Esophagus squamous epithelium (tissue), 5 donors: ENCODE measurements around the gene CDC42SE1. TPM values are rescaled to one million over a fixed set of nuclear protein-coding genes. Genes with fewer than 3 reads are reported as not detected.

Source experiments
- DNase-seq: peaks from one replicate; lab custom pipeline; 2025; lab: John Stamatoyannopoulos, UW
- H3K27ac ChIP-seq, 4 donors: fragments of 200-600 bp; sonication (generic); one replicate each; pipeline ENCODE4 v1.5.1; 2016 to 2019; ENCODE audit warnings: mild to moderate bottlenecking in 1 of 4
- H3K27me3 ChIP-seq, 4 donors: fragments of 200-600 bp; sonication (generic); 1 replicate in 3 of 4; 2 replicates in 1 of 4; pipeline versions ENCODE4 v1.5.1 to v1.6.0; 2017 to 2021; ENCODE audit warnings: antibody characterized with exemption in 1 of 4
- H3K36me3 ChIP-seq, 3 donors: fragments of 200-600 bp; sonication (generic); one replicate each; pipeline ENCODE4 v1.5.1; 2016 to 2019
- H3K4me1 ChIP-seq, 3 donors: fragments of 200-600 bp; sonication (generic); one replicate each; pipeline ENCODE4 v1.5.1; 2017 to 2019
- H3K4me3 ChIP-seq, 4 donors: fragments of 200-600 bp; sonication (generic); 1 replicate in 3 of 4; 2 replicates in 1 of 4; pipeline ENCODE4 v1.5.1; 2016 to 2019; ENCODE audit warnings: mild to moderate bottlenecking in 2 of 4, moderate library complexity in 1 of 4
- H3K9me3 ChIP-seq, 3 donors: fragments of 200-600 bp; sonication (generic); one replicate each; pipeline ENCODE4 v1.5.1; 2016 to 2019
- POLR2A ChIP-seq, 4 donors: fragments of 450-650 bp; IDR thresholded peaks; one replicate each; pipeline ENCODE4 v1.6.1; 2017; ENCODE audit warnings: antibody characterized with exemption in 4 of 4, mild to moderate bottlenecking in 4 of 4, moderate library complexity in 3 of 4
- WGBS, 2 donors: methylation state at CpG; one replicate each; pipeline ENCODE4 v1.1.5; 2018; 5-methylcytosine and 5-hydroxymethylcytosine counted together
- intact Hi-C: fragments of 100-400 bp; cut with DNase I; formaldehyde crosslinking; loops from one replicate; pipeline ENCODE4 v1.15.0; 2022
- total RNA-seq, 4 donors: library from RNA; depleted of rRNA; stranded (reverse); fragments of >200 nt; gene quantifications; one replicate each; pipeline ENCODE4 v1.1.0, GENCODE V29; 2016
- TF ChIP-seq, protein P1 (sequence below), 6 experiments: fragments of 450-650 bp in 4 of 6; fragments of 200-600 bp in 2 of 6; sonication (generic) in 2 of 6; IDR thresholded peaks; one replicate each; pipeline ENCODE4 v1.5.1; 2016 to 2019; ENCODE audit warnings: antibody characterized with exemption in 6 of 6, mild to moderate bottlenecking in 4 of 6, moderate library complexity in 4 of 6
- donor health status: DM: yes; HTN: yes; CAD: no.

CDC42SE1 gene
- total RNA-seq, 4 donors from 2014 or later = 86.7 to 128 (median 115) TPM

- intact Hi-C loops = no loop called here
- 73 to 82% methylated on average over 2 of the region's 2 CpGs for WGBS, 2 donors
- Histone ChIP-seq H3K4me3 (no peak overlapping the region), H3K9me3 (no peaks in the 10 kb centered on the region), H3K4me1 (peaks cover 31 to 83% (median 35%) of the 10 kb centered on the region in 3 donors), H3K27me3 (no peaks in the 10 kb centered on the region), H3K27ac (peak overlapping the region in 2 of 4 donors; percentile 38 to 99), H3K36me3 (peaks cover 32 to 63% (median 42%) of the 10 kb centered on the region in 3 donors)
- no peak for TF ChIP-seq POLR2A (IDR thresholded peaks at IDR 0.05)
- TF ChIP-seq, protein P1, sequence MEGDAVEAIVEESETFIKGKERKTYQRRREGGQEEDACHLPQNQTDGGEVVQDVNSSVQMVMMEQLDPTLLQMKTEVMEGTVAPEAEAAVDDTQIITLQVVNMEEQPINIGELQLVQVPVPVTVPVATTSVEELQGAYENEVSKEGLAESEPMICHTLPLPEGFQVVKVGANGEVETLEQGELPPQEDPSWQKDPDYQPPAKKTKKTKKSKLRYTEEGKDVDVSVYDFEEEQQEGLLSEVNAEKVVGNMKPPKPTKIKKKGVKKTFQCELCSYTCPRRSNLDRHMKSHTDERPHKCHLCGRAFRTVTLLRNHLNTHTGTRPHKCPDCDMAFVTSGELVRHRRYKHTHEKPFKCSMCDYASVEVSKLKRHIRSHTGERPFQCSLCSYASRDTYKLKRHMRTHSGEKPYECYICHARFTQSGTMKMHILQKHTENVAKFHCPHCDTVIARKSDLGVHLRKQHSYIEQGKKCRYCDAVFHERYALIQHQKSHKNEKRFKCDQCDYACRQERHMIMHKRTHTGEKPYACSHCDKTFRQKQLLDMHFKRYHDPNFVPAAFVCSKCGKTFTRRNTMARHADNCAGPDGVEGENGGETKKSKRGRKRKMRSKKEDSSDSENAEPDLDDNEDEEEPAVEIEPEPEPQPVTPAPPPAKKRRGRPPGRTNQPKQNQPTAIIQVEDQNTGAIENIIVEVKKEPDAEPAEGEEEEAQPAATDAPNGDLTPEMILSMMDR (IDR thresholded peaks at IDR 0.05) = no peak
- no peak for DNase-seq
These were observed 7.9 kb downstream of the CDC42SE1 start for GRCh38 chr1:151051356-151052009.

- 76 to 82% methylated on average over 2 of the region's 2 CpGs for WGBS, 2 donors
- Histone ChIP-seq H3K27ac (peak overlapping the region in 1 of 4 donors; percentile 10), H3K36me3 (peaks cover 27 to 58% (median 37%) of the 10 kb centered on the region in 3 donors), H3K4me3 (no peak overlapping the region), H3K9me3 (no peaks in the 10 kb centered on the region), H3K4me1 (peaks cover 19 to 70% (median 22%) of the 10 kb centered on the region in 3 donors), H3K27me3 (no peaks in the 10 kb centered on the region)
- intact Hi-C loops = no loop called here
- TF ChIP-seq POLR2A (IDR thresholded peaks at IDR 0.05) = no peak
- TF ChIP-seq, protein P1 (IDR thresholded peaks at IDR 0.05) = no peak
- no peak for DNase-seq
These were observed 9.3 kb downstream of the CDC42SE1 start for GRCh38 chr1:151050051-151050688.

DNA sequence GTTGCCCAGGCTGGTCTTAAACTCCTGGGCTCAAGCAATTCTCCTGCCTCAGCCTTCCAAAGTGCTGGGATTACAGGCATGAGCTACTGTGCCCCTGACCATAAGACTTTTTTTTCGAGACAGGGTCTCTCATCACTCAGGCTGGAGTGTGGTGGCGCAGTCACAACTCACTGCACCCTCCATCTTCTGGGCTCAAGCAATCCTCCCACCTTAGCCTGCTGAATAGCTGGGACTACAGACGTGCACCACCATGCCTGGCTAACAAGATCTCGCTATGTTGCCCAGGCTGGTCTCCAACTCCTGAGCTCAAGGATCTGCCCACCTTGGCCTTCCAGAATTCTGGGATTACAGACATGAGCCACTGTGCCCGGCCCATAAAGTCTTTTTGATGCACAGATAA is 10.0 kb downstream of the CDC42SE1 start:
- intact Hi-C loops = no loop called here
- Histone ChIP-seq H3K27ac (peak overlapping the region in 2 of 4 donors; percentile 10 to 30), H3K27me3 (no peaks in the 10 kb centered on the region), H3K4me3 (no peak overlapping the region), H3K9me3 (no peaks in the 10 kb centered on the region), H3K36me3 (peaks cover 20 to 57% (median 29%) of the 10 kb centered on the region in 3 donors), H3K4me1 (peaks cover 15 to 64% (median 17%) of the 10 kb centered on the region in 3 donors)
- 78 to 86% methylated on average over 5 of the region's 5 CpGs for WGBS, 2 donors
- no peak for DNase-seq
- TF ChIP-seq, protein P1 (IDR thresholded peaks at IDR 0.05) = no peak
- TF ChIP-seq POLR2A (IDR thresholded peaks at IDR 0.05) = peak in 1 of 4 donors; percentile 5

GRCh38 chr1:151048645-151049032 is 10.8 kb downstream of the CDC42SE1 start:
- Histone ChIP-seq H3K9me3 (no peaks in the 10 kb centered on the region), H3K36me3 (peaks cover 11 to 57% (median 21%) of the 10 kb centered on the region in 3 donors), H3K27ac (peak overlapping the region; percentile 79 to 94 (median 88)), H3K4me1 (peaks cover 13 to 56% (median 14%) of the 10 kb centered on the region in 3 donors), H3K4me3 (peak overlapping the region; percentile 45 to 74 (median 72)), H3K27me3 (no peaks in the 10 kb centered on the region)
- intact Hi-C loops = no loop called here
- no peak for DNase-seq
- 12 to 29% methylated on average over 1 to 3 of the region's 3 CpGs for WGBS, 2 donors
- TF ChIP-seq, protein P1 (IDR thresholded peaks at IDR 0.05) = peak in 3 of 6 experiments; percentile 25 to 65 (median 39)
- TF ChIP-seq POLR2A (IDR thresholded peaks at IDR 0.05) = peak in 1 of 4 donors; percentile 4
